Measurements from ENCODE around the gene FRMD4A. TPM values are rescaled to one million over a fixed set of nuclear protein-coding genes. Genes with fewer than 3 reads are reported as not detected.
"Not testable (repeated sequence)": the region's sequence is repeated elsewhere in the genome, so short reads cannot be mapped to it uniquely, and the experiment has no call there.

Gene FRMD4A
- total RNA-seq, 1 experiment from 2014 or later: not detected

DNA sequence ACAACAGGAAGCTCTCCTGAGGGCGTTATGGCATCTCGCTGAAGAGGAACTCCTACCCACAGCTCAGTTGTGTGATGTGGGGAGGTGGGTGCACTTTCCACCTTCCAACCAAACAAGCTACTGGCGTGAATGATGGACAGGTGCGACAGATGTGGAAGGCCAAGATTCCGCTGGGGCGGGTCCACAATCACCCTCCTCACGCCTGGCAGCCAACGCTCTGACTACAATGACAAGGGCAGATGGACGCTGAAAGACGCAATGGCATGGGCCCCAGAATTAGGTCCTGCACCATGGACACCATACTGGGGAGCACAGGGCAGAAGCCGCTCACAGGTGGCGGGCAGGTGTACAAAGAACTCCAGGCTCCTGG is 461.4 kb downstream of the FRMD4A start:
- H3K79me2 ChIP-seq (ENCODE audit: low read length): no peaks in the 10 kb centered on the region

GRCh38 chr10:13868528-13869294 is 462.0 kb downstream of the FRMD4A start:
- H4K20me1 ChIP-seq (ENCODE audit: insufficient read depth, low read depth, low read length): no peaks in the 10 kb centered on the region
- no peaks in the 10 kb centered on the region for H3K9me2 ChIP-seq (replicated peaks; ENCODE audit: insufficient read depth, low read length)
- no peaks in the 10 kb centered on the region for H3K79me2 ChIP-seq (ENCODE audit: low read length)
- no peak overlapping the region for H3K4me2 ChIP-seq (ENCODE audit: low read depth, low read length, poor library complexity, severe bottlenecking)
- no peak overlapping the region for H3K27ac ChIP-seq (ENCODE audit: low read length)
- H3K9ac ChIP-seq (ENCODE audit: low read length): no peak overlapping the region
- H3K4me1 ChIP-seq (ENCODE audit: low read length): peaks cover 2% of the 10 kb centered on the region; the same call in 1 of the 2 replicates
- no peaks in the 10 kb centered on the region for H3K27me3 ChIP-seq (ENCODE audit: low read length)
- DNase-seq: no peak
- no peak overlapping the region for H3K4me3 ChIP-seq (ENCODE audit: low read length)
- no peaks in the 10 kb centered on the region for H3K9me3 ChIP-seq (ENCODE audit: low read length)
- H3K36me3 ChIP-seq (ENCODE audit: insufficient read depth, low read length): no peaks in the 10 kb centered on the region
- H2AFZ ChIP-seq (ENCODE audit: low read length): no peak overlapping the region

More for the DNA sequence above, 461.4 kb downstream of the FRMD4A start:
- Histone ChIP-seq H2AFZ (ENCODE audit: low read length) (no peak overlapping the region), H4K20me1 (ENCODE audit: insufficient read depth, low read depth, low read length) (no peaks in the 10 kb centered on the region), H3K4me1 (ENCODE audit: low read length) (peaks cover 4% of the 10 kb centered on the region; the same call in 1 of the 2 replicates), H3K4me3 (ENCODE audit: low read length) (no peak overlapping the region), H3K27me3 (ENCODE audit: low read length) (no peaks in the 10 kb centered on the region), H3K9me2 (replicated peaks; ENCODE audit: insufficient read depth, low read length) (no peaks in the 10 kb centered on the region), H3K9ac (ENCODE audit: low read length) (no peak overlapping the region), H3K36me3 (ENCODE audit: insufficient read depth, low read length) (no peaks in the 10 kb centered on the region), H3K27ac (ENCODE audit: low read length) (no peak overlapping the region), H3K4me2 (ENCODE audit: low read depth, low read length, poor library complexity, severe bottlenecking) (no peak overlapping the region), H3K9me3 (ENCODE audit: low read length) (no peaks in the 10 kb centered on the region)
- no peak for DNase-seq

GRCh38 chr10:13867822-13868221 is 462.9 kb downstream of the FRMD4A start:
- DNase-seq: no peak
- Histone ChIP-seq H3K27ac (ENCODE audit: low read length) (no peak overlapping the region), H3K4me2 (ENCODE audit: low read depth, low read length, poor library complexity, severe bottlenecking) (no peak overlapping the region), H3K79me2 (ENCODE audit: low read length) (no peaks in the 10 kb centered on the region), H2AFZ (ENCODE audit: low read length) (no peak overlapping the region), H3K9ac (ENCODE audit: low read length) (no peak overlapping the region), H3K27me3 (ENCODE audit: low read length) (no peaks in the 10 kb centered on the region), H3K9me2 (replicated peaks; ENCODE audit: insufficient read depth, low read length) (no peaks in the 10 kb centered on the region), H3K9me3 (ENCODE audit: low read length) (no peaks in the 10 kb centered on the region), H3K4me1 (ENCODE audit: low read length) (no peaks in the 10 kb centered on the region), H3K36me3 (ENCODE audit: insufficient read depth, low read length) (no peaks in the 10 kb centered on the region), H3K4me3 (ENCODE audit: low read length) (no peak overlapping the region), H4K20me1 (ENCODE audit: insufficient read depth, low read depth, low read length) (no peaks in the 10 kb centered on the region)

GRCh38 chr10:13865758-13866491 is 464.8 kb downstream of the FRMD4A start:
- Histone ChIP-seq H3K27me3 (ENCODE audit: low read length) (no peaks in the 10 kb centered on the region), H3K4me1 (ENCODE audit: low read length) (no peaks in the 10 kb centered on the region), H3K9me3 (ENCODE audit: low read length) (no peaks in the 10 kb centered on the region), H3K36me3 (ENCODE audit: insufficient read depth, low read length) (no peaks in the 10 kb centered on the region), H3K79me2 (ENCODE audit: low read length) (no peaks in the 10 kb centered on the region), H3K4me3 (ENCODE audit: low read length) (no peak overlapping the region), H3K9ac (ENCODE audit: low read length) (no peak overlapping the region), H3K27ac (ENCODE audit: low read length) (no peak overlapping the region), H3K4me2 (ENCODE audit: low read depth, low read length, poor library complexity, severe bottlenecking) (no peak overlapping the region), H3K9me2 (replicated peaks; ENCODE audit: insufficient read depth, low read length) (no peaks in the 10 kb centered on the region), H4K20me1 (ENCODE audit: insufficient read depth, low read depth, low read length) (no peaks in the 10 kb centered on the region), H2AFZ (ENCODE audit: low read length) (no peak overlapping the region)
- no peak for DNase-seq

- not testable (repeated sequence) for H3K9me3 ChIP-seq (ENCODE audit: low read length); H3K9ac ChIP-seq (ENCODE audit: low read length); H4K20me1 ChIP-seq (ENCODE audit: insufficient read depth, low read depth, low read length); H3K4me1 ChIP-seq (ENCODE audit: low read length); H2AFZ ChIP-seq (ENCODE audit: low read length); H3K4me2 ChIP-seq (ENCODE audit: low read depth, low read length, poor library complexity, severe bottlenecking); H3K27me3 ChIP-seq (ENCODE audit: low read length); H3K4me3 ChIP-seq (ENCODE audit: low read length); H3K36me3 ChIP-seq (ENCODE audit: insufficient read depth, low read length); H3K27ac ChIP-seq (ENCODE audit: low read length); DNase-seq; H3K79me2 ChIP-seq (ENCODE audit: low read length); H3K9me2 ChIP-seq (replicated peaks; ENCODE audit: insufficient read depth, low read length)
Measured at GRCh38 chr10:13865220-13865619, 465.5 kb downstream of the FRMD4A start.

GRCh38 chr10:13862546-13863233 is 468.0 kb downstream of the FRMD4A start:
- Histone ChIP-seq H3K27me3 (ENCODE audit: low read length) (no peaks in the 10 kb centered on the region), H3K27ac (ENCODE audit: low read length) (no peak overlapping the region), H3K4me3 (ENCODE audit: low read length) (no peak overlapping the region), H3K79me2 (ENCODE audit: low read length) (no peaks in the 10 kb centered on the region), H3K9ac (ENCODE audit: low read length) (no peak overlapping the region), H3K4me1 (ENCODE audit: low read length) (no peaks in the 10 kb centered on the region), H3K4me2 (ENCODE audit: low read depth, low read length, poor library complexity, severe bottlenecking) (no peak overlapping the region), H2AFZ (ENCODE audit: low read length) (no peak overlapping the region), H3K36me3 (ENCODE audit: insufficient read depth, low read length) (no peaks in the 10 kb centered on the region), H4K20me1 (ENCODE audit: insufficient read depth, low read depth, low read length) (no peaks in the 10 kb centered on the region), H3K9me3 (ENCODE audit: low read length) (no peaks in the 10 kb centered on the region), H3K9me2 (replicated peaks; ENCODE audit: insufficient read depth, low read length) (no peaks in the 10 kb centered on the region)
- no peak for DNase-seq

- Histone ChIP-seq H3K79me2 (ENCODE audit: low read length) (no peaks in the 10 kb centered on the region), H2AFZ (ENCODE audit: low read length) (no peak overlapping the region), H3K4me3 (ENCODE audit: low read length) (no peak overlapping the region), H3K36me3 (ENCODE audit: insufficient read depth, low read length) (no peaks in the 10 kb centered on the region), H3K4me2 (ENCODE audit: low read depth, low read length, poor library complexity, severe bottlenecking) (no peak overlapping the region), H4K20me1 (ENCODE audit: insufficient read depth, low read depth, low read length) (no peaks in the 10 kb centered on the region), H3K4me1 (ENCODE audit: low read length) (no peaks in the 10 kb centered on the region), H3K9me2 (replicated peaks; ENCODE audit: insufficient read depth, low read length) (no peaks in the 10 kb centered on the region), H3K27ac (ENCODE audit: low read length) (no peak overlapping the region), H3K27me3 (ENCODE audit: low read length) (no peaks in the 10 kb centered on the region), H3K9ac (ENCODE audit: low read length) (no peak overlapping the region), H3K9me3 (ENCODE audit: low read length) (no peaks in the 10 kb centered on the region)
- DNase-seq: no peak
Measured at GRCh38 chr10:13860886-13861285, 469.8 kb downstream of the FRMD4A start.

GRCh38 chr10:13859979-13860654 is 470.6 kb downstream of the FRMD4A start:
- Histone ChIP-seq H3K9ac (ENCODE audit: low read length) (no peak overlapping the region), H3K9me2 (replicated peaks; ENCODE audit: insufficient read depth, low read length) (no peaks in the 10 kb centered on the region), H3K9me3 (ENCODE audit: low read length) (no peaks in the 10 kb centered on the region), H3K27me3 (ENCODE audit: low read length) (no peaks in the 10 kb centered on the region), H4K20me1 (ENCODE audit: insufficient read depth, low read depth, low read length) (no peaks in the 10 kb centered on the region), H3K79me2 (ENCODE audit: low read length) (no peaks in the 10 kb centered on the region), H3K4me2 (ENCODE audit: low read depth, low read length, poor library complexity, severe bottlenecking) (no peak overlapping the region), H3K4me3 (ENCODE audit: low read length) (no peak overlapping the region), H3K36me3 (ENCODE audit: insufficient read depth, low read length) (no peaks in the 10 kb centered on the region), H2AFZ (ENCODE audit: low read length) (no peak overlapping the region), H3K4me1 (ENCODE audit: low read length) (no peaks in the 10 kb centered on the region), H3K27ac (ENCODE audit: low read length) (no peak overlapping the region)
- no peak for DNase-seq

All from Karpas-422 (cell line).